Progenitor cell of endocrine pancreas (in vitro differentiated cells): ENCODE results near the gene SCAMP4. TPM values are rescaled to one million over a fixed set of nuclear protein-coding genes. Genes with fewer than 3 reads are reported as not detected.

Experiments
- DNase-seq: peaks from one replicate; pipeline ENCODE4 v3.0.0; 2021; ENCODE audit warnings: low spot score; ENCODE audit not compliant: unreplicated experiment
- H3K27ac Mint-ChIP-seq: 2 replicates; pipeline ENCODE4 v1.8.0; 2021; ENCODE audit warnings: mild to moderate bottlenecking, moderate library complexity, mixed read lengths
- H3K27me3 Mint-ChIP-seq: 2 replicates; pipeline ENCODE4 v1.8.0; 2021; ENCODE audit warnings: mixed read lengths
- H3K36me3 Mint-ChIP-seq: 2 replicates; pipeline ENCODE4 v1.8.0; 2022; ENCODE audit warnings: mixed read lengths; ENCODE audit not compliant: insufficient read depth
- H3K4me1 Mint-ChIP-seq: 2 replicates; pipeline ENCODE4 v1.8.0; 2021; ENCODE audit warnings: low read depth, mixed read lengths
- H3K4me3 Mint-ChIP-seq: 2 replicates; pipeline ENCODE4 v1.8.0; 2021; ENCODE audit warnings: low read depth, mild to moderate bottlenecking, moderate library complexity, mixed read lengths
- H3K9me3 Mint-ChIP-seq: 2 replicates; pipeline ENCODE4 v1.8.0; 2021; ENCODE audit warnings: low read depth, mixed read lengths
- total RNA-seq: library from RNA; stranded (reverse); gene quantifications from 2 replicates; pipeline ENCODE4 v1.2.1, GENCODE V29; 2021
- TF ChIP-seq, protein P1 (sequence below): fragments of 200-600 bp; sonication (generic); IDR thresholded peaks from one replicate; pipeline ENCODE4 v1.5.0; 2021; ENCODE audit warnings: antibody characterized with exemption, mild to moderate bottlenecking; ENCODE audit not compliant: unreplicated experiment

Gene SCAMP4
- total RNA-seq, 1 donor from 2014 or later = 102 TPM

DNA sequence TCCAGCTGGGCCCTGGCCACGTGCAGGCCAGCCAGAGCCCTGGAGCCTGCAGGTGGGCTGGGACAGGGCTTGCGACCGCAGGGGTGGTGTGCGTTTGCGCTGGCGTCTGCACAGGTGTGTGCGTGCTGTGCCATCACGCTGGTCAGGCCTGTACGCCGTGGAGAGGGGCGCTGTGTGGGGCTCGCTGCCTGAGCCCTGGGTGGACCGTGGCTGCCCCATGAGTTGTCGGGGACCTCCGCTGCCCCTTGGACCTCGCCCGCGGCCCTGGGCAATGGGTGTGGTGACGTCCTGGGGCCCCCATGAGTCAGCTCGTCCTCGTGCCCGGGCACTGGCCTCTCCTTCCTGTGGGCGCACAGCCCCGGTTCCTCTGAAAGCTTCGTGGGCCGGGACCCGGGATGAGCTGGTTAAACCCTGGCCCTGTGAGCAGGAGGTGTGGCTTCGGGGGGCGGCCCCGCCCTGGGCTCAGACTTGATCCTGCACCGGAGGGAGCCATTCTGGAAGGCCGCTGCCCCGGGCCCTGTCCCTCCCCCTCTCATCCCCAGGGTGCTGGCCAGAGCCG lies 42.5 kb downstream of the SCAMP4 start:
- TF ChIP-seq, protein P1, sequence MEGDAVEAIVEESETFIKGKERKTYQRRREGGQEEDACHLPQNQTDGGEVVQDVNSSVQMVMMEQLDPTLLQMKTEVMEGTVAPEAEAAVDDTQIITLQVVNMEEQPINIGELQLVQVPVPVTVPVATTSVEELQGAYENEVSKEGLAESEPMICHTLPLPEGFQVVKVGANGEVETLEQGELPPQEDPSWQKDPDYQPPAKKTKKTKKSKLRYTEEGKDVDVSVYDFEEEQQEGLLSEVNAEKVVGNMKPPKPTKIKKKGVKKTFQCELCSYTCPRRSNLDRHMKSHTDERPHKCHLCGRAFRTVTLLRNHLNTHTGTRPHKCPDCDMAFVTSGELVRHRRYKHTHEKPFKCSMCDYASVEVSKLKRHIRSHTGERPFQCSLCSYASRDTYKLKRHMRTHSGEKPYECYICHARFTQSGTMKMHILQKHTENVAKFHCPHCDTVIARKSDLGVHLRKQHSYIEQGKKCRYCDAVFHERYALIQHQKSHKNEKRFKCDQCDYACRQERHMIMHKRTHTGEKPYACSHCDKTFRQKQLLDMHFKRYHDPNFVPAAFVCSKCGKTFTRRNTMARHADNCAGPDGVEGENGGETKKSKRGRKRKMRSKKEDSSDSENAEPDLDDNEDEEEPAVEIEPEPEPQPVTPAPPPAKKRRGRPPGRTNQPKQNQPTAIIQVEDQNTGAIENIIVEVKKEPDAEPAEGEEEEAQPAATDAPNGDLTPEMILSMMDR = no peak
- Mint-ChIP-seq H3K27me3 (no peaks in the 10 kb centered on the region), H3K9me3 (no peaks in the 10 kb centered on the region), H3K4me1 (peaks cover 12% of the 10 kb centered on the region), H3K36me3 (peaks cover 3% of the 10 kb centered on the region), H3K27ac (no peak overlapping the region), H3K4me3 (no peak overlapping the region)
- no peak for DNase-seq

GRCh38 chr19:1949304-1950101 lies 44.3 kb downstream of the SCAMP4 start:
- Mint-ChIP-seq H3K4me1 (peaks cover 4% of the 10 kb centered on the region), H3K27ac (no peak overlapping the region), H3K27me3 (no peaks in the 10 kb centered on the region), H3K36me3 (peaks cover 3% of the 10 kb centered on the region), H3K9me3 (no peaks in the 10 kb centered on the region), H3K4me3 (no peak overlapping the region)
- TF ChIP-seq, protein P1 = no peak
- no peak for DNase-seq

GRCh38 chr19:1950640-1951039 lies 45.4 kb downstream of the SCAMP4 start:
- H3K4me1 Mint-ChIP-seq = peaks cover 4% of the 10 kb centered on the region
- no peak for DNase-seq
- no peaks in the 10 kb centered on the region for H3K9me3 Mint-ChIP-seq
- TF ChIP-seq, protein P1 = no peak
- H3K27me3 Mint-ChIP-seq = no peaks in the 10 kb centered on the region
- H3K27ac Mint-ChIP-seq = no peak overlapping the region
- peaks cover 3% of the 10 kb centered on the region for H3K36me3 Mint-ChIP-seq
- H3K4me3 Mint-ChIP-seq = no peak overlapping the region

DNA sequence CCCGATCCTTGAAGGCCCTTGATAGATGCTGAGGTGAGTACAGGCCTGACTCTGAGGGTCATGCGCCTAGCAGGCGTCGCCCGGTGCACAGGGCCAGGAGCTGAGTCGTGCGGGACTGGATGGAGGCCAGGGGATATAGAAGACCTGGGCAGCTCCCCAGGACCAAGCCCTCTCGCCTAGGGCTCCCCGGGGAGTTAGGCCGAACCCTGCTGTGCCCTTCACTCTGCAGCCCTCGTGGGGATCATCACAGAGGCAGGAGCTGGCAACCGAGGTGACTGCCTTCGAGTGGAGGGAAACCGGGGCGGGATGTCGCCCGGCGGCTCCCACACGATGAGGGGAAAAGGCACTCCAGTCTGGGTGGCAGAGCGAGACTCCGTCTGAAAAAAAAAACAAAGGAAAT lies 47.4 kb downstream of the SCAMP4 start:
- Mint-ChIP-seq H3K27me3 (no peaks in the 10 kb centered on the region), H3K27ac (no peak overlapping the region), H3K36me3 (peaks cover 3% of the 10 kb centered on the region), H3K4me3 (no peak overlapping the region), H3K4me1 (peaks cover 2% of the 10 kb centered on the region), H3K9me3 (no peaks in the 10 kb centered on the region)
- no peak for DNase-seq
- TF ChIP-seq, protein P1 = no peak

DNA sequence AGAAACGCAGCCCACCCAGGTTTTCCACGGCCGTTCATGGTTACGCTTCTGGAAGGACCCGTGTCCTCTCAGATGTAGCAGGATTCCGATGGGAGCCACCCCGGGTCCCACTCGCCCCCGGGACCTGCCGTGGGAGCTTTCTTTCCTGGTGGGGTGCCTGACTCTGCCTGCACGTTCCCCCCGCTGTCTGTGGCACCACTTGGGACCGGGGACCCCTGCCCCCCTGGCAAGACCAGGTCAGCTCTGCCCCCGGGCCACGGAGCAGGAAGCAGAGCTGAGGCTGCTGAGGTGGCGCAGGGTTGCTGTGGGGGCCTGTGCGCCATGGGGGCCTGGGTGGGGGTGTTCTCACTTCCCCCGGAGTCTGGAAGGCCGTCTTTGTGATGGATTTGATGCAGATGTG lies 47.8 kb downstream of the SCAMP4 start:
- DNase-seq = no peak
- H3K27ac Mint-ChIP-seq = no peak overlapping the region
- H3K4me1 Mint-ChIP-seq = peaks cover 2% of the 10 kb centered on the region
- TF ChIP-seq, protein P1 = no peak
- H3K36me3 Mint-ChIP-seq = peaks cover 3% of the 10 kb centered on the region
- no peaks in the 10 kb centered on the region for H3K9me3 Mint-ChIP-seq
- H3K4me3 Mint-ChIP-seq = no peak overlapping the region
- H3K27me3 Mint-ChIP-seq = no peaks in the 10 kb centered on the region
